Measurements from ENCODE around the gene KCNH3.

Gene KCNH3

DNA sequence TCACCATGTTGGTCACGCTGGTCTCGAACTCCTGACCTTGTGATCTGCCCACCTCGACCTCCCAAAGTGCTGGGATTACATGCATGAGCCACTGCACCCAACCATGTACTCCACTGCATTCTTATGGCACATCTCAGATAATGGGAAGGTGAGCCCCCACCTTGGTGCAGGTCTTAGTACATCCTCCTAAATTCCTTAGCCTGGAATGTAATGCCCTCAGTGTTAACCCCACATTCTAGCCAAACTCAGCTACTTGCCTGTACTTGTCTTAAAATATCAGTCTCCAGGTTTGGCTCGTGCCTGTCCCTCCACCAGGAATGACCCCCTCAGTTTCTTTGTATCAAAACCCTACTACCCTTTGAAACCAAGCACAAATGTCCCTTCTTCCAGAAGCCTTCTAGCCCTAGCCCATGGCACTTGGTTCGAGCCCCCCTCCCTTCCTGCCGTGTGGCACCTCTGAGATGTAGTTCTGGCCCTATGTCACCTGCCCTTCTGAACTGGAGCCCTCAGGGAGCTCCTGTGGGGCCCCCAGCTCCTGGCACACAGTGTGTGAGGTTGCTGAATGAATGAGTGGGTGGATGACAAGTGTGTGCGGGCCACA is 8.4 kb downstream of the KCNH3 start:
- no peak for DNase-seq

DNA sequence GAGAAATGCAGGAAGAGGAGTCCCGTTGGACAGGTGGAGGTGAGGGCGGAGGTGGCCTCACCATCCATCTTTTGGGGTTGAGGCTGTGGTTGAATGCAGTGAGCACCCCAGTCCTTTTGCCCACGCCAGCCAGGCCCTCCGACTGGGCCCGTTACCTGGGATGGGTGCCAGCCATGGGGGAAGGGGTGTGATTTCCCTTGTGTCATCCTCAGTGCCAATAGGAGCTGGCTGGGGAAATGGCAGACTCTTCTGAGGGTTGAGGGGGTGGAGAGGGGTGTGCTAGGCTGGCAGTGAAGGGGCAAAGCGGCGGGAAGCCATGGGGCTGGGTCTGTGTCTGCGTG is 9.6 kb downstream of the KCNH3 start:
- DNase-seq, result no peak

DNA sequence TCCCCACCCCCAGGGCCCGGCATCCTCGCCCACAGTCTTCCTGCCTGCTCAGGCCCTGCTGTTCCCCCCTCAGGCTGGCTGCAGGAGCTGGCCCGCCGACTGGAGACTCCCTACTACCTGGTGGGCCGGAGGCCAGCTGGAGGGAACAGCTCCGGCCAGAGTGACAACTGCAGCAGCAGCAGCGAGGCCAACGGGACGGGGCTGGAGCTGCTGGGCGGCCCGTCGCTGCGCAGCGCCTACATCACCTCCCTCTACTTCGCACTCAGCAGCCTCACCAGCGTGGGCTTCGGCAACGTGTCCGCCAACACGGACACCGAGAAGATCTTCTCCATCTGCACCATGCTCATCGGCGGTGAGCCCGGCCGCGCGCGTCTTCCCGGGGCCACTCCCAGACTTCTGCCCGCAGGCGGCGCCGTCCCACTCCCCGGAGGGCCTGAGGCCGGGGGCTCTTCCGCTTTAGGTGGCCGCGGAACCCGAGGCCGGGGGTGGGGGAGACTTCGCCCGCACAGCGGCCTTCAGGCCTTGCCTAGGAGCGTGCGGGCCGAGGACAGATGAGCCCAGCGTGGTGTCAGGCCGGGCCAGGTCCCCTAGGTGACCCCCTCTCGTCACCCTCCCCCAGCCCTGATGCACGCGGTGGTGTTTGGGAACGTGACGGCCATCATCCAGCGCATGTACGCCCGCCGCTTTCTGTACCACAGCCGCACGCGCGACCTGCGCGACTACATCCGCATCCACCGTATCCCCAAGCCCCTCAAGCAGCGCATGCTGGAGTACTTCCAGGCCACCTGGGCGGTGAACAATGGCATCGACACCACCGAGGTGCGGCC is 10.2 kb downstream of the KCNH3 start:
- peak; percentile 21 for DNase-seq

DNA sequence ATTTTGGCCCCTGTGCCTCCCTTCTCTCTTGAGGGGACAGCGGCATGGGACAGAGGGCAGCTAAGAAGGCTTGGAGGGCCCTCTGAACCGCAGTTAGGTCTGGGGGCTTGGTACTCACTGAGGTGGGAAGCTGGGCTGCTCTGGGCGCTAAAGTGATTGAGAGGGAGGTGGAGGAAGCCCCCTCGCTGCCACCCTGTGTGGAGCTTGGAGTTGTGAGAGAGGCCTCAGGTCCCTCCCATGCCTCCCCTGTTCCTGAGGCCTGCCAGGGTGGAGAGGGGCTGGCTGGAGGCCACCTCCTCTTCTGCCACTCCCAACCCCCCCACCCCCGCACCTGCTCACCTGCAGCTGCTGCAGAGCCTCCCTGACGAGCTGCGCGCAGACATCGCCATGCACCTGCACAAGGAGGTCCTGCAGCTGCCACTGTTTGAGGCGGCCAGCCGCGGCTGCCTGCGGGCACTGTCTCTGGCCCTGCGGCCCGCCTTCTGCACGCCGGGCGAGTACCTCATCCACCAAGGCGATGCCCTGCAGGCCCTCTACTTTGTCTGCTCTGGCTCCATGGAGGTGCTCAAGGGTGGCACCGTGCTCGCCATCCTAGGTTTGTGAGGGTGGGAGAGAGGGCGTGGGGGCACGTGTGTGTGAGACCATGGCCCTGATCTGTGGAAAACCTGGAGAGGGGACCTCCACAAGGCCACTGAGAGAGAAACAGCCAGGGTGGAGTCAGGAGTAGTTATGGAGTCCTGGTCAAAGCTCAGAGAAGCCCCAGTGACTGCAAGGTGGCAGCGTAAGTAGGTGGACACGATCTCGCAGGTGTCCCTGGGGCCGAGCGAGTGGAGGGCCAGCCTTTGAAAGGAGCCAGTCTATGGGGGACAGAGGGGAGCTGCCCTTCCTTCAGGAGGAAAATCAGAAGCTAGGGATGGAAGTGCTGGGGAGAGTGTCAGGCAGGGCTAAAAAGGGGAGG is 11.2 kb downstream of the KCNH3 start:
- no peak for DNase-seq

DNA sequence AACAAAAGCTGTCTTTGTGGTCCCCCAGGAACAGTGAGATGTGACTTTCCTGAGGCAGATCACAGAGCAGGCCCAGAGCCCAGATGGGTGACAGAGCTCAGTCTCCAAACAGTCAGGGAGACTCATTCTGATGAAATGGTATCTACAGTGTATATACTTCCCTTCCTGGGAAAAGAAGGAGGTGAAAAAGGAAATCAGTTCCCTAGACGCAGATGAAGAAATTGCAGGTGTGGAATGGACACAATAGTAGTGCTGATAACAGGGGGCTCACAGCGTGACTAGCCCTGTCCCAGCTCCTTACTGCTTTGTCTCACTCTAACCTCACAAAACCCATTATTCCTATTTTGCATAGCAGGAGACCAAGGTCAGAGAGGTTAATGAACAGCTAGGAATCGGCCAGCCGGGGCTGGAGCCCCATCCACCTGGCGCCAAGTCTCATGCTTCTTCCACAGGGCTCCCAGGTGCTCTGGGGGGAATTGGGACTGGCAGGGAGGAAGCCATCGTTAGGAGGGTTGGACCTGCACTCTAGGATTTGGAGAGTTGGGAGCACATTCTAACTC is 11.9 kb downstream of the KCNH3 start:
- DNase-seq, result no peak

DNA sequence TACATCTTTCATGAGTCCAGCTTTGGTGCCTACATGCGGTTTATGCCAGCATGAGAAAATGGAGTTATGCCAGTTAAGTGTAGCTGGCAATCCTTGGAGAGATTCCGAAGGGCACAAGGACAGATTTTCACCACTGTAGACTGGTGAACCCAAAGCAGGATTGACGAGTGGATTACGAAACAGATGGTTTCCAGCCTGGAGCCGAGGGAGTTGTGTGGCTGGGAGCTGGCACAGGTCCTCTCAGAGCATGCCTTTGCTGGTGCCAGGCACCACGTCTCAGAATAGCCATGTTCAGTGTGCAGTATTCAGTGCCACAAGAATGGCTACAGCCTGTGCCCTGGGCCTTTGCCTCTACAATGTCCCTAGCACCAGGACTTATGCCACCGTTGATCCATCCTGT is 13.2 kb downstream of the KCNH3 start:
- DNase-seq, result no peak

DNA sequence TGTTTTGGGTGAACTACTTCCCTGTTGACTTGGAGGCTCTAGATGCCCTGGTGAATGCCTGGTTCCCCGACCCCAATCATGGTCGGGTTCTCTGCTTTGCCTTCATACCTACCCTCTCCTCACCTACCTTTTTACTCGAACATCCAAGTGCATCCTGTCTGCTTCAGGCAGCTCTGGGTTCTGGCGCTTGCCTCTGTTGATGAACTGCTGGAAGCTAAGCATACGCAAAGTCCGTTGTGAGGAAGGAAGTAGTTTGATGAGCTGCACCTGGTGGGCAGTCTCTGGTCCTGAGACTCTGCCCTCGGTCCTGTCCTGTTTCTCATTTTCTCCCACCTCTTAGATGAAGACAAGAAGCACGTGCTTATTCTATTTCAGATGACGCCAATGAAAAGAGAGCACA is 13.6 kb downstream of the KCNH3 start:
- DNase-seq, result no peak

DNA sequence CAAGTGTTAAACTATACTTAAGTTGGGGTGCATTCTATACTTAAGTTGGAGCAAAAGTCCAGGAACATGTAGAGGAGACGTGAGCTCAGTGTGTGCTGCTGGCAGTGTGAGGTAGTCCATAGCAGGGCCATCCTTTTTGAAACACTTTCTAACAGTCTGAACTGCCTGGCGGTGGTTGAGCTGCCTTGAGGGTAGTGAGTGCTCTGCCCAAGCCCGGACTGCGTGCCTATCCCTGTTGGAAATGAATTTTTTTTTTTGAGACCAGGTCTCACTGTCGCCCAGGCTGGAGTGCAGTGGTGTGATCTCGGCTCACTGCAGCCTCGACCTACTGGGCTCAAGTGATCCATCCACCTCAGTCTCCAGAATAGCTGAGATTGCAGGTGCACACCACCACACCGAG is 14.1 kb downstream of the KCNH3 start:
- no peak for DNase-seq

DNA sequence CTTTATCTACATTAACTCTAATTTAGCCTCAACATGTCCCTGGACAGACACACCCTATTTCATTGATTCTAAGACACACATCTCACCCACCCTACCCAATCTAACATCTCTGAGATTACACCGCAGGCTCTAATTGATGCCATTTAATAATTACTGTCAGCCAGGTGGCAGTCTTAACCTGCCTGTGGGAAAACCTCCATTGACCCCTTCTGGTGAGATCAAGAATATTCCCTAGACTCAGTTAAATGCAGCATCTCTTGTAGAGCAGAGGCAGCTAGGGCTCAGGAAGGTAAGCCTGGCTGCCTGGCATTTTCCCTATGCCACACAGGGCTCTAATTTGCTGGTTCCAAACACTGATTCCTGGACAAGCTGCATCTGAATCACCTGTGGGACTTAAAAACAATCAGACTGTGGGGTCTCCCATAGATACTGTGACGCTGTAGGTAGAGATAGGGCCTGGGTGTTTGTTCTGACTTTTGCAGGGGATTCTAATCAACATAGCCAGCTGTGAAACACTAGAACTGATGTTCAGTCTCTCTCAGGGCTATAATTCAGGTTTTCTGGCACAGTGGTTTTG is 14.8 kb downstream of the KCNH3 start:
- DNase-seq, result no peak

DNA sequence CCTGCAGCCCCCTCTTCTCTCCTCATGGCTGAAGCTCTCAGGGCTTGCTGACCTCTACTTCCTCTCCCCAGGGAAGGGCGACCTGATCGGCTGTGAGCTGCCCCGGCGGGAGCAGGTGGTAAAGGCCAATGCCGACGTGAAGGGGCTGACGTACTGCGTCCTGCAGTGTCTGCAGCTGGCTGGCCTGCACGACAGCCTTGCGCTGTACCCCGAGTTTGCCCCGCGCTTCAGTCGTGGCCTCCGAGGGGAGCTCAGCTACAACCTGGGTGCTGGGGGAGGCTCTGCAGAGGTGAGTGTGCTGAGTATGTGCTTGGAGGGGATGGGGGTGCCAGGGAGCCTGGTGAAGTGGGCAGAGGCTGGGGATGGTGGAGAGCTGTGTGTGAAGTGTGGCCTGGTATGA is 15.4 kb downstream of the KCNH3 start:
- no peak for DNase-seq

DNA sequence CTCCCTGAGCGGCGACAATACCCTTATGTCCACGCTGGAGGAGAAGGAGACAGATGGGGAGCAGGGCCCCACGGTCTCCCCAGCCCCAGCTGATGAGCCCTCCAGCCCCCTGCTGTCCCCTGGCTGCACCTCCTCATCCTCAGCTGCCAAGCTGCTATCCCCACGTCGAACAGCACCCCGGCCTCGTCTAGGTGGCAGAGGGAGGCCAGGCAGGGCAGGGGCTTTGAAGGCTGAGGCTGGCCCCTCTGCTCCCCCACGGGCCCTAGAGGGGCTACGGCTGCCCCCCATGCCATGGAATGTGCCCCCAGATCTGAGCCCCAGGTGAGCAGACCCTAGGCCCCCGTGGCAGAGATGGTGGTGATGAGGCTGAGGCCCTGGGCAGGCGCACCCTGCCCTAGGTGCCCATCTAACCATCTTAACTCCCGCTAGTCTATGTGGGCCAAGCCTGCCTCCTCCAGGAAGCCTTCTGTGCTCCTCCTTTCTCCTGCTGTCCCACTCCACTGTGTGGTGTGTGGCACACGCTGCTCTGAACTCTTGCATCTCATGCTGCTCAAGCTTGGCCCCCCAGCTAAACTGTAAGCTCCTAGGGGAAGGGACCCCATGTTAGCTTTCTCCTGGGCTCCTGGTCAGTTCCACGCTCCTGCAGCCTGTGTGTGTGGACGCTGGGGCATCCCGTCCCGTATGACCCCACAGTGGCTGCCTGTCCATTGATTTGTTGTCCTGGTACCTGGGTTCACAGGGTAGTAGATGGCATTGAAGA is 17.0 kb downstream of the KCNH3 start:
- DNase-seq, result no peak

DNA sequence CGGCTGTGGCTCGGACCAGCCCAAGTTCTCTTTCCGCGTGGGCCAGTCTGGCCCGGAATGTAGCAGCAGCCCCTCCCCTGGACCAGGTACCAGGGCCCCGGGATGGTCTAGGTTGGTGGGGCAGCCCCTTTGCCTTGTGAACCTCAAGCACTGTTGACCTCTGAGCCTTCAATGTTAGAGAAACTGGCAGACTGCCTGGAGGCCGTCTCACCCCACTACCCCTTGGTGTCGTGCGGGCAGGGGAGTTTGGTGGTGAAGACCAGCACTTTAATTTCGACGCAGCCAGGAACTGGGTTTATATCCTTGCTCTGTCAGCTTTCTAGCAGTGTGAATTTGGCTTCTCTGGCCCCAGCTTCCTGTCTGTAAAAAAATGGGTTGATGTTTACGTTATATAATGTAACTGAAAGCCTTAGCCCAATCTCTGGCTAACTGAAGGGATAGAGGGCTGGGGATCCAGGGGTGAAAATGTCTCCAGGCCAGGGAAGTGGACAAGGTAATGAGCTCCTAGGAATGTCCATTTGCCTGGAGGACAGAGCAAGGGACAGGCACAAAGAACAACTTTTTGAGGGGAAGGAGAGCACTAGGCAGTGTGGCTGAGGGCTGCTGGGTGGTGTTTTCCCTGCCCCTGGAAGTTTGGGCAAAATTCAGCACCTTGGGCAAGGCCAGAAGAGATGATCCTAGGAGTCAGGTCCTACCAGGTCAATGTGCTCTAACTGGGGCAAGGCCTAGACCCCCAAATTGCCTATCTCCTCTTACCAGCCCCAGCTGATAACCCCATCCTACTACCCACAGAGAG is 17.8 kb downstream of the KCNH3 start:
- no peak for DNase-seq

DNA sequence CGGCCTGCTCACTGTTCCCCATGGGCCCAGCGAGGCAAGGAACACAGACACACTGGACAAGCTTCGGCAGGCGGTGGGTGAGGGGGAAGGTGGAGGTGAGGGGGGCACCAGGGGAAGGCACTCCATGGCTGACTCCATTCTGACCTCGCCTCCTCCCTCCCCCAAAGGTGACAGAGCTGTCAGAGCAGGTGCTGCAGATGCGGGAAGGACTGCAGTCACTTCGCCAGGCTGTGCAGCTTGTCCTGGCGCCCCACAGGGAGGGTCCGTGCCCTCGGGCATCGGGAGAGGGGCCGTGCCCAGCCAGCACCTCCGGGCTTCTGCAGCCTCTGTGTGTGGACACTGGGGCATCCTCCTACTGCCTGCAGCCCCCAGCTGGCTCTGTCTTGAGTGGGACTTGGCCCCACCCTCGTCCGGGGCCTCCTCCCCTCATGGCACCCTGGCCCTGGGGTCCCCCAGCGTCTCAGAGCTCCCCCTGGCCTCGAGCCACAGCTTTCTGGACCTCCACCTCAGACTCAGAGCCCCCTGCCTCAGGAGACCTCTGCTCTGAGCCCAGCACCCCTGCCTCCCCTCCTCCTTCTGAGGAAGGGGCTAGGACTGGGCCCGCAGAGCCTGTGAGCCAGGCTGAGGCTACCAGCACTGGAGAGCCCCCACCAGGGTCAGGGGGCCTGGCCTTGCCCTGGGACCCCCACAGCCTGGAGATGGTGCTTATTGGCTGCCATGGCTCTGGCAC is 18.5 kb downstream of the KCNH3 start:
- no peak for DNase-seq

DNA sequence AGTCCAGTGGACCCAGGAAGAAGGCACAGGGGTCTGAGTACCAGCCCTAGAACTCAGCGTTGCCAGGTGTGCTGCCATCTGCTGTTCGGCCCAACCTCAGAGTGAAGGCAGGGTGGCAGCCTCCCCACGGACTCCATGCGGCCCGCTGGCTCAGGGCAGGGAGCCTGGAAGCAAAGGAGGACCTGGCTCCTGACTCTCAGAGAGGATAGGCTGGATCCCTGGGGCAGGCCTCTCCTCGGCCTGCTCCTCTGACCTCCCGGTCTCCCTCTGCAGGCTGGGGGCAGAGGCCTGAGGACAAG is 19.0 kb downstream of the KCNH3 start:
- no peak for DNase-seq

DNA sequence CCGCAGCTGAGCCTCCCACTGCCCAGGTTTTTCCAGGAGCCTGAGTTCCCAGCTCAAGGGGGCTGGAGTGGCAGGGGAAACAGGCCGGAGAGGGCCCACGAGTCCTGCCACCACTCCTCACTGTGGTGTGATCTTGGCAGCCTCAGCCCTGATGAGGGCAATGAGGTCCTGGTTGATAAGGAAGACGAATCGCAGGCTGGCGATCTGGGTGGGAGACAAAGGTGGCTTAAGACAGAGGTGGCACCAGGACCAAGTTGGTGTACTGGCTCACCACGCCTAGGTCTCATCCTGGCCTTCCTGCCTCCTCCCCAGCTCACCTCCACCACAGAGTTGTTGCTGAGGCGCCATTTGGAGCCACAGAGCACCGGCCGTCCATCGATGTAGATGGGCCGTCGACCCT is 19.7 kb downstream of the KCNH3 start:
- no peak for DNase-seq

DNA sequence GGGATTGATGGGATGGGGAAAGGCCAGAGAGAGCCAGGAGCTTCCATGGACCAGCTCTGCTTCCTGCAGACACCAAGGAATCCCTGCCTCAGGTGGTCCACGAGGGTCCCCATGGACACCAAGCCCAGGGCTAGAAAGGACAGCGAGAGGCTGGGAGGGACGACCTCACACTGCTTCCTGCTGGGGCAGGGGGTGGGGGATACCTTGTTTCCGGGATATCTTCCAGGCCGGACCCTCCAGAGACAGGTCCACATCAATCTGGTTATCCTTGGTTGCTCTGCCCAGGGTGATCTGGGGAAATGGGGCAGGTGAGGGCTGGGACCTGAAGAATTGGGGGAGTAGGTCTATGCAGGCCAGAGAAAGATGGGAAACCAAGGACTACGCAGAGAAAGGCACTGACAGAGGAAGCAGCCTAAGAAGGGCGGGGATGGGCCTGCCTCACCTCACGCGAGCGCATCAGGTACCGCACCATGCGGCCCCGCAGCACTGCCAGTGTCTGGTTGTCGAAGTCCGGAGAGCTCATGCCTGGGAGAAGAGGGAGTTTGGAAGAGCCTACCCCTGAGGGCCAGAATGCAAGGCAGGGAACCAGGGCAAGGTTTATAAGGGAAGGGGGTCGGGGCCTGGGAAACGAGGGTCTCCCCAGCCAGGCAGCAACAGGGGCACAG is 20.3 kb downstream of the KCNH3 start:
- no peak for DNase-seq

DNA sequence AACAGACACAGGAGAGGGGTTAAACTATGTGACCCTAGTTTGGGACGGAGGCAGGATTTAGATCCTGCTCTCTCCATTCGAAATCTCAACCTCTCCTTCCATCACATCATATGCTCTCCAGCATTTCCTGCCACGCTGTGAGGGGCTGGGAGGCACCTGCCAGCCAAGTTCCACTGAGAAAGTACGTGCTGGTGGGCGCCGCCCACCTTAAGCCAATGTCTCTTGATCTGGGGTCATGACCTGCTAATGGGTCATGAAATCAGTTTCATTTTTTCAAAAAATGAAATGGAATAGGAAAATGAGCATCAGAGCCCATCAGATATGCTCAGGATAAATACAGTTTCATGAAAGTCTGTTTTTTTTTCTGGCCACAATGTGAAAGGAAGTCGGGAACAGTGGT is 21.9 kb downstream of the KCNH3 start:
- DNase-seq, result no peak

DNA sequence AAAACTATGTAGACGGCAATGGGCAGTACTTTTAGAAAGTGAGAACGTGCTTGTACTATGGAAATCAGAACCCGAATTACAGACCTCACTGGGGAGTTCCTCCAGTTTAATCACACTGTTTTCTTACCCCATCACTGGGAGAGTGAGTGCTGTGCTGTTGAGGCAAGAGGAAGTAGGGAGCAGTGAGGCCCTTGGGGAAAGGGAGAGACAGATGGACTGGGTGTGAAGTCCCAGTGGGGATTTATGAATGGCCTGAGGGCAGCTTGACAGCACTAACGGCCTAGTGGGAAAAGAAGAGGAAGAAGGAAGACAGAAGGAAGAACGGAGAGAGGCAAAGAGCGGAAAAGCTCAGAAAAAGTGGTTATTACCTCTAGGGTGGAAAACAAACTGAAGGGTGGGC is 23.4 kb downstream of the KCNH3 start:
- no peak for DNase-seq

DNA sequence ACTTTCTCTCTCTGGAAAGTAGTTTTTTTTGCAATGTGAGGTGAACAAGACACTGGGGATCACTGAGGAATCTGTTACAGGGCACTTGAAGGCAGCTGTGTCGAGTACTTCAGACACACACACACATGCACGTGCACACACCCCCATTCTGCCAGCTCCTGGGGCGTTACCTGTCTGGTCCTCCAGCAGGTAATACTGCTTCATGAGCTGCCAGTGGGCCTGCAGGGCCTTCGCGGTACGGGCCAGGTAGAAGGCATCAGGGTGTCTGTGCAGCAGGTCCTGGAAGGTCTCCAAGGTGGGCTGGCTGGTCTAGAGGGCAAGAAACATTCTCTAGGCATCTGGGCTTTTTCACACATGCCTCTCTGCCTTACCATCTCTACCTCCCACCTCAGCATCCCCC is 24.0 kb downstream of the KCNH3 start:
- DNase-seq, result no peak

Measured in fibroblast of skin of abdomen (primary cell).